Measurements from ENCODE around the gene HOATZ. TPM values are rescaled to one million over a fixed set of nuclear protein-coding genes. Genes with fewer than 3 reads are reported as not detected.

Gene HOATZ
- total RNA-seq, 4 donors from 2014 or later = not detected

GRCh38 chr11:111565114-111565720, 50.6 kb downstream of the HOATZ start:
- no peak for ATAC-seq (ENCODE audit: low FRiP score)
- TF ChIP-seq CTCF (IDR thresholded peaks at IDR 0.05) = peak in 1 of 3 donors; percentile 54
- DNase-seq (ENCODE audit: low spot score) = no peak

- DNase-seq (ENCODE audit: low spot score) (no peak), ATAC-seq (ENCODE audit: low FRiP score) (no peak)
- TF ChIP-seq CTCF (IDR thresholded peaks at IDR 0.05) = no peak
Measured at GRCh38 chr11:111566324-111566723, 51.7 kb downstream of the HOATZ start.

- DNase-seq (ENCODE audit: low spot score) (no peak), ATAC-seq (ENCODE audit: low FRiP score) (no peak)
- no peak for TF ChIP-seq CTCF (IDR thresholded peaks at IDR 0.05)
Measured at GRCh38 chr11:111569476-111569875, 54.9 kb downstream of the HOATZ start.

DNA sequence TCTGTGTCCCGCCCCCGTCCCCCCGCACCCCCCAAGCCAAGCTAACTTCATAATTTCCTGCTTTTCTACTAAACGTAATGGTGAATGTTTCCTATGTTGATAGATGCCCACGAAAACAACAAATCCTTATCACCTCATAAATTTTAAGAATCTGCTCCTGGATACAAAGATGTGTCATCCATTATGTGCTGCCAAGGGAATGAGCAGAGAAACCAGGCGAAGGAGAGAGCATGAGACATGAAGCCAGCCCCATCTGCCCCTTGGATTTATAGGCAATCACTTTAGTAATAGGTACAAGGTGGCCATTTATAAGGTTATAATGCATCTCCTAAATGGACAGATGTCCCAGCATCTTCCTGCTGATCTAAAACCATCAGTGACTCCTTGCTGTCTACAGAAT, 56.2 kb downstream of the HOATZ start:
- ATAC-seq (ENCODE audit: low FRiP score) (no peak), DNase-seq (ENCODE audit: low spot score) (no peak)
- TF ChIP-seq CTCF (IDR thresholded peaks at IDR 0.05) = no peak

- DNase-seq (ENCODE audit: low spot score) (no peak), ATAC-seq (ENCODE audit: low FRiP score) (no peak)
- no peak for TF ChIP-seq CTCF (IDR thresholded peaks at IDR 0.05)
Measured at GRCh38 chr11:111571829-111572501, 57.4 kb downstream of the HOATZ start.

DNA sequence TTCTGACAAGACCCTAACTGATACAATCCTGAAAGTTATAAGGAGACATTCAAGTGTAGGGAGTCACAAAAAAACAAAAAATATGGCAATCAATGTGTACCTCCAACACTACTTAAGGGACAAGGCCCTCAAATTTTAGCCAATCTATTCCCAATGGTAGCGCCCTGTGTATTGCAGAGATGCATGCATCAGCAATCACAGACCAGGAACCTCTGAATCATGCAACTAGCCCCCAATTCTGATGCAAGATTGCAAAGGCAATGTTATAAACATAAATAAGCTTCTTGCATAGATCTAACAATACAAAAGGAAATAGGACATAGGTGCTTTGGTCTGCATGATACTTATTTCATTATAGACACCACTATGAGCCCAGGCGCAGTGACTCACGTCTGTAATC, 58.0 kb downstream of the HOATZ start:
- no peak for ATAC-seq (ENCODE audit: low FRiP score)
- DNase-seq (ENCODE audit: low spot score) = no peak
- TF ChIP-seq CTCF (IDR thresholded peaks at IDR 0.05) = no peak

GRCh38 chr11:111573821-111574249, 59.3 kb downstream of the HOATZ start:
- no peak for TF ChIP-seq CTCF (IDR thresholded peaks at IDR 0.05)
- no peak for DNase-seq (ENCODE audit: low spot score)
- no peak for ATAC-seq (ENCODE audit: low FRiP score)

Data from omental fat pad (tissue), 4 donors.